Left hindlimb (tissue), 1 donor: Measurements from ENCODE around the gene ANKUB1.

Source experiments
- DNase-seq: peaks from one replicate; pipeline ENCODE4 v3.0.0-alpha.2; 2018

ANKUB1 gene

GRCh38 chr3:149752788-149753136 is 39.6 kb downstream of the ANKUB1 start:
- no peak for DNase-seq

GRCh38 chr3:149752051-149752787 is 40.1 kb downstream of the ANKUB1 start, which contains the start of gene COMMD2:
Gene COMMD2, minus strand, starts transcription at chr3:149752489. Its CDS starts 45 bp downstream, at chr3:149752444.
- peak; percentile 81 for DNase-seq

GRCh38 chr3:149751551-149751950 is 40.8 kb downstream of the ANKUB1 start:
- DNase-seq: no peak

GRCh38 chr3:149744606-149745005 is 47.7 kb downstream of the ANKUB1 start:
- no peak for DNase-seq

GRCh38 chr3:149744151-149744550 is 48.2 kb downstream of the ANKUB1 start:
- DNase-seq: no peak

GRCh38 chr3:149739396-149739795 is 53.0 kb downstream of the ANKUB1 start:
- no peak for DNase-seq

- DNase-seq: no peak
These were observed 53.5 kb downstream of the ANKUB1 start for GRCh38 chr3:149738876-149739275.

GRCh38 chr3:149736953-149737205 is 55.5 kb downstream of the ANKUB1 start:
- DNase-seq: no peak

- DNase-seq: no peak
These were observed 56.0 kb downstream of the ANKUB1 start for GRCh38 chr3:149736175-149736952.

GRCh38 chr3:149732234-149732633 is 60.1 kb downstream of the ANKUB1 start:
- no peak for DNase-seq

- no peak for DNase-seq
These were observed 64.7 kb downstream of the ANKUB1 start for GRCh38 chr3:149727656-149728055.

GRCh38 chr3:149726716-149727407 is 65.5 kb downstream of the ANKUB1 start:
- DNase-seq: no peak

GRCh38 chr3:149723781-149724180 is 68.6 kb downstream of the ANKUB1 start:
- DNase-seq: no peak

- DNase-seq: no peak
These were observed 71.4 kb downstream of the ANKUB1 start for GRCh38 chr3:149720918-149721317.

- DNase-seq: peak; percentile 53
These were observed 74.8 kb downstream of the ANKUB1 start for GRCh38 chr3:149717391-149718056.

- DNase-seq: no peak
These were observed 75.4 kb downstream of the ANKUB1 start for GRCh38 chr3:149716984-149717383.

GRCh38 chr3:149715247-149715646 is 77.1 kb downstream of the ANKUB1 start:
- DNase-seq: no peak

GRCh38 chr3:149713730-149714654 is 78.4 kb downstream of the ANKUB1 start:
- no peak for DNase-seq
